Measurements from ENCODE around the gene ASXL2.
A peak's percentile ranks its signal among the peaks of the same experiment; 100 is the strongest.

- TF ChIP-seq POLR2AphosphoS5 (IDR thresholded peaks at IDR 0.05; ENCODE audit: low read depth, low read length) (no peak), POLR2A (IDR thresholded peaks at IDR 0.05; ENCODE audit: low read depth, low read length) (no peak), TAF1 (IDR thresholded peaks at IDR 0.05; ENCODE audit: low read depth, low read length) (no peak), SPI1 (IDR thresholded peaks at IDR 0.05; ENCODE audit: low read depth, low read length) (peak; percentile 72)
These were observed 135.0 kb downstream of the ASXL2 start for GRCh38 chr2:25743132-25743830.
